EH (cell line): ENCODE results near the gene ARFGAP2.

ENCODE experiments used
- DNase-seq: peaks from one replicate; pipeline ENCODE4 v3.0.0-alpha.2; 2015; ENCODE audit warnings: low read depth

Gene ARFGAP2

GRCh38 chr11:47186700-47187695, 10.3 kb upstream of the ARFGAP2 start:
- peak; percentile 57 for DNase-seq

- DNase-seq: peak; percentile 62
These were observed 9.5 kb upstream of the ARFGAP2 start, which contains the start of gene PACSIN3 for GRCh38 chr11:47186076-47186699. TSS of gene PACSIN3 (minus strand) at chr11:47186434. CDS start at chr11:47182727, 3,707 bp downstream.

GRCh38 chr11:47185305-47186075, 8.8 kb upstream of the ARFGAP2 start:
- peak; percentile 61 for DNase-seq

- DNase-seq: no peak
These were observed 8.1 kb upstream of the ARFGAP2 start for GRCh38 chr11:47184711-47185304.

- DNase-seq: no peak
These were observed 7.3 kb upstream of the ARFGAP2 start for GRCh38 chr11:47183969-47184368.

- DNase-seq: no peak
These were observed 6.6 kb upstream of the ARFGAP2 start for GRCh38 chr11:47183031-47183856.

GRCh38 chr11:47182380-47182779, 5.7 kb upstream of the ARFGAP2 start:
- no peak for DNase-seq

- no peak for DNase-seq
These were observed 4.6 kb upstream of the ARFGAP2 start for GRCh38 chr11:47181271-47181670.

GRCh38 chr11:47180006-47180787, 3.5 kb upstream of the ARFGAP2 start:
- DNase-seq: no peak

GRCh38 chr11:47179655-47179991, 2.9 kb upstream of the ARFGAP2 start:
- DNase-seq: peak; percentile 54

- DNase-seq: no peak
These were observed 2.3 kb upstream of the ARFGAP2 start for GRCh38 chr11:47178737-47179654.

GRCh38 chr11:47178316-47178715, 1.6 kb upstream of the ARFGAP2 start:
- DNase-seq: no peak

- DNase-seq: no peak
These were observed 1.2 kb upstream of the ARFGAP2 start for GRCh38 chr11:47177846-47178245.

GRCh38 chr11:47177229-47177845, 658 bp upstream of the ARFGAP2 start:
- DNase-seq: peak; percentile 83

- no peak for DNase-seq
These were observed 842 bp downstream of the ARFGAP2 start for GRCh38 chr11:47175746-47176327.

- DNase-seq: no peak
These were observed 3.8 kb downstream of the ARFGAP2 start for GRCh38 chr11:47172740-47173336.

- DNase-seq: no peak
These were observed 4.8 kb downstream of the ARFGAP2 start for GRCh38 chr11:47171856-47172255.
